ENCODE results near the gene RALY.

DNA sequence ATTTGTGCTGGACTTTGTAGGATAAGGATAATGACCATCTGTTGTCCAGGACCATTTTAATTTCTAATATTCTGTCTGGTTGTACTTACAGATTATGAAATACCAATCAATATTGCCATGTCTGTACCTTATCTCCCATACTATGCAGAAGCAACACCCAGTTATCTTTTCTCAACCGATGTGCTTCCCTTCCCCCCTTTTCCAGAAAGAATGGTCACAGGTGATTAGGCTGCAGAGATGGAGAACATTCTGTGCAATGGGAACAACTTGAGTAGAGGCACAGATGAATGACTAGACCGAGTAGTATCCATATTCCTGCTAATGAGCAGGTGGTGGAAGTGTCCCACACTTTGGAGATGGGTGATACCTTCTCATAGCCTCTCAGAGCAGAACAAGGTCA is 10.5 kb downstream of the RALY start:
- TF ChIP-seq, protein P1, sequence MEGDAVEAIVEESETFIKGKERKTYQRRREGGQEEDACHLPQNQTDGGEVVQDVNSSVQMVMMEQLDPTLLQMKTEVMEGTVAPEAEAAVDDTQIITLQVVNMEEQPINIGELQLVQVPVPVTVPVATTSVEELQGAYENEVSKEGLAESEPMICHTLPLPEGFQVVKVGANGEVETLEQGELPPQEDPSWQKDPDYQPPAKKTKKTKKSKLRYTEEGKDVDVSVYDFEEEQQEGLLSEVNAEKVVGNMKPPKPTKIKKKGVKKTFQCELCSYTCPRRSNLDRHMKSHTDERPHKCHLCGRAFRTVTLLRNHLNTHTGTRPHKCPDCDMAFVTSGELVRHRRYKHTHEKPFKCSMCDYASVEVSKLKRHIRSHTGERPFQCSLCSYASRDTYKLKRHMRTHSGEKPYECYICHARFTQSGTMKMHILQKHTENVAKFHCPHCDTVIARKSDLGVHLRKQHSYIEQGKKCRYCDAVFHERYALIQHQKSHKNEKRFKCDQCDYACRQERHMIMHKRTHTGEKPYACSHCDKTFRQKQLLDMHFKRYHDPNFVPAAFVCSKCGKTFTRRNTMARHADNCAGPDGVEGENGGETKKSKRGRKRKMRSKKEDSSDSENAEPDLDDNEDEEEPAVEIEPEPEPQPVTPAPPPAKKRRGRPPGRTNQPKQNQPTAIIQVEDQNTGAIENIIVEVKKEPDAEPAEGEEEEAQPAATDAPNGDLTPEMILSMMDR (IDR thresholded peaks at IDR 0.05), result no peak
- TF ChIP-seq POLR2AphosphoS5 (IDR thresholded peaks at IDR 0.05) (no peak), POLR2A (IDR thresholded peaks at IDR 0.05) (no peak), EP300 (IDR thresholded peaks at IDR 0.05) (no peak)

All from suprapubic skin (tissue), 4 donors.